DOHH2 (cell line): Measurements from ENCODE around the gene WLS.

ENCODE experiments used
- EZH2phosphoT487 ChIP-seq: fragments of 200-600 bp; sonication (generic); IDR thresholded peaks from 2 replicates; pipeline ENCODE4 v1.6.1; 2017; ENCODE audit warnings: borderline replicate concordance, mild to moderate bottlenecking, antibody characterized with exemption, low read length, moderate library complexity, mixed read lengths
- TF ChIP-seq, protein P1 (sequence below): fragments of 200-600 bp; sonication (generic); IDR thresholded peaks from one replicate; pipeline ENCODE4 v1.5.1; 2014; ENCODE audit warnings: antibody characterized with exemption, mild to moderate bottlenecking, low read depth, low read length; ENCODE audit not compliant: poor library complexity, severe bottlenecking

- TF ChIP-seq, protein P1, sequence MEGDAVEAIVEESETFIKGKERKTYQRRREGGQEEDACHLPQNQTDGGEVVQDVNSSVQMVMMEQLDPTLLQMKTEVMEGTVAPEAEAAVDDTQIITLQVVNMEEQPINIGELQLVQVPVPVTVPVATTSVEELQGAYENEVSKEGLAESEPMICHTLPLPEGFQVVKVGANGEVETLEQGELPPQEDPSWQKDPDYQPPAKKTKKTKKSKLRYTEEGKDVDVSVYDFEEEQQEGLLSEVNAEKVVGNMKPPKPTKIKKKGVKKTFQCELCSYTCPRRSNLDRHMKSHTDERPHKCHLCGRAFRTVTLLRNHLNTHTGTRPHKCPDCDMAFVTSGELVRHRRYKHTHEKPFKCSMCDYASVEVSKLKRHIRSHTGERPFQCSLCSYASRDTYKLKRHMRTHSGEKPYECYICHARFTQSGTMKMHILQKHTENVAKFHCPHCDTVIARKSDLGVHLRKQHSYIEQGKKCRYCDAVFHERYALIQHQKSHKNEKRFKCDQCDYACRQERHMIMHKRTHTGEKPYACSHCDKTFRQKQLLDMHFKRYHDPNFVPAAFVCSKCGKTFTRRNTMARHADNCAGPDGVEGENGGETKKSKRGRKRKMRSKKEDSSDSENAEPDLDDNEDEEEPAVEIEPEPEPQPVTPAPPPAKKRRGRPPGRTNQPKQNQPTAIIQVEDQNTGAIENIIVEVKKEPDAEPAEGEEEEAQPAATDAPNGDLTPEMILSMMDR = no peak
- TF ChIP-seq EZH2phosphoT487 = no peak
These were observed 119.5 kb downstream of the WLS start for GRCh38 chr1:68112835-68113243.
